ENCODE data around the gene ABCG1.

ABCG1 gene

GRCh38 chr21:42218836-42219605 lies at the start of gene ABCG1:
Gene ABCG1 (plus strand): TSS chr21:42219140. CDS start chr21:42219263, 123 bp downstream.
- CTCF ChIA-PET, result interaction anchor here (2.4 kb wide), 1 partner anchor 74 kb away, joined by 11 read pairs; no protein-coding TSS in a partner anchor
- peak within 1 kb of the TSS; percentile 77 for H3K27ac ChIP-seq
- TF ChIP-seq CTCF (conservative IDR thresholded peaks at IDR 0.05; ENCODE audit: low read depth), result no peak
- DNase-seq (ENCODE audit: low spot score), result peak; percentile 69
- POLR2A ChIA-PET (ENCODE audit: low non-redundant PET), result no interaction called here

GRCh38 chr21:42169758-42170157 lies 49.2 kb upstream of the ABCG1 start:
- CTCF ChIA-PET, result no interaction called here
- H3K27ac ChIP-seq, result no peak overlapping the region
- no peak for TF ChIP-seq CTCF (conservative IDR thresholded peaks at IDR 0.05; ENCODE audit: low read depth)
- DNase-seq (ENCODE audit: low spot score), result no peak
- POLR2A ChIA-PET (ENCODE audit: low non-redundant PET), result no interaction called here

- DNase-seq (ENCODE audit: low spot score), result peak; percentile 86
- ChIA-PET POLR2A (ENCODE audit: low non-redundant PET) (no interaction called here), CTCF (interaction anchor here (0.7 to 0.8 kb wide), 2 partner anchors 20 to 24 kb away, joined by 3 read pairs; no protein-coding TSS in a partner anchor)
- peak overlapping the region; percentile 92 for H3K27ac ChIP-seq
- TF ChIP-seq CTCF (conservative IDR thresholded peaks at IDR 0.05; ENCODE audit: low read depth), result no peak
These were observed 47.6 kb upstream of the ABCG1 start for GRCh38 chr21:42171091-42172053.

GRCh38 chr21:42172596-42173483 lies 46.1 kb upstream of the ABCG1 start:
- no peak for TF ChIP-seq CTCF (conservative IDR thresholded peaks at IDR 0.05; ENCODE audit: low read depth)
- DNase-seq (ENCODE audit: low spot score), result no peak
- peak overlapping the region; percentile 92 for H3K27ac ChIP-seq
- ChIA-PET POLR2A (ENCODE audit: low non-redundant PET) (no interaction called here), CTCF (interaction anchor here (0.6 kb wide), 1 partner anchor 28 kb away, joined by 3 read pairs; no protein-coding TSS in a partner anchor)

- no peak for TF ChIP-seq CTCF (conservative IDR thresholded peaks at IDR 0.05; ENCODE audit: low read depth)
- CTCF ChIA-PET, result no interaction called here
- DNase-seq (ENCODE audit: low spot score), result no peak
- POLR2A ChIA-PET (ENCODE audit: low non-redundant PET), result no interaction called here
- no peak overlapping the region for H3K27ac ChIP-seq
These were observed 44.8 kb upstream of the ABCG1 start for GRCh38 chr21:42174173-42174572.

All from RWPE1 (cell line).